Activated naive CD4-positive, alpha-beta T cell (primary cell): ENCODE measurements around the gene FBXL7.

Experiments
- DNase-seq, 4 experiments: peaks; one replicate each; lab custom pipeline; 2025; lab: John Stamatoyannopoulos, UW

The FBXL7 gene

GRCh38 chr5:15499528-15500324 lies at the start of gene FBXL7:
TSS of gene FBXL7 (plus strand) at chr5:15500180.
- DNase-seq, result no peak

- DNase-seq, result no peak
These were observed 49.5 kb upstream of the FBXL7 start for GRCh38 chr5:15450473-15450872.

- no peak for DNase-seq
These were observed 49.0 kb upstream of the FBXL7 start for GRCh38 chr5:15450949-15451348.

- DNase-seq, result no peak
These were observed 48.0 kb upstream of the FBXL7 start for GRCh38 chr5:15452030-15452429.

- DNase-seq, result no peak
These were observed 47.2 kb upstream of the FBXL7 start for GRCh38 chr5:15452781-15453180.

- DNase-seq, result no peak
These were observed 40.8 kb upstream of the FBXL7 start for GRCh38 chr5:15459200-15459599.

GRCh38 chr5:15463231-15463980 lies 36.6 kb upstream of the FBXL7 start:
- DNase-seq, result no peak

- no peak for DNase-seq
These were observed 27.9 kb upstream of the FBXL7 start for GRCh38 chr5:15472116-15472515.

- DNase-seq, result no peak
These were observed 25.7 kb upstream of the FBXL7 start for GRCh38 chr5:15474143-15474719.

GRCh38 chr5:15475367-15475766 lies 24.6 kb upstream of the FBXL7 start:
- DNase-seq, result no peak

- DNase-seq, result no peak
These were observed 23.0 kb upstream of the FBXL7 start for GRCh38 chr5:15476977-15477376.

GRCh38 chr5:15480436-15480835 lies 19.5 kb upstream of the FBXL7 start:
- DNase-seq, result no peak

- DNase-seq, result no peak
These were observed 16.5 kb upstream of the FBXL7 start for GRCh38 chr5:15483351-15484097.

GRCh38 chr5:15487228-15487627 lies 12.8 kb upstream of the FBXL7 start:
- DNase-seq, result no peak

- DNase-seq, result no peak
These were observed 10.3 kb upstream of the FBXL7 start for GRCh38 chr5:15489571-15490235.

- DNase-seq, result no peak
These were observed 7.4 kb upstream of the FBXL7 start for GRCh38 chr5:15492545-15492944.

- DNase-seq, result no peak
These were observed 6.5 kb upstream of the FBXL7 start for GRCh38 chr5:15493501-15493900.

- DNase-seq, result no peak
These were observed 5.0 kb upstream of the FBXL7 start for GRCh38 chr5:15495026-15495425.

GRCh38 chr5:15496886-15497285 lies 3.1 kb upstream of the FBXL7 start:
- no peak for DNase-seq

- DNase-seq, result no peak
These were observed 483 bp downstream of the FBXL7 start for GRCh38 chr5:15500325-15501001.

GRCh38 chr5:15501091-15501791 lies 1.3 kb downstream of the FBXL7 start:
- DNase-seq, result no peak
